NCI-H69 (cell line): ENCODE measurements around the gene EPB41L5.
"Not testable (repeated sequence)": the region's sequence is repeated elsewhere in the genome, so short reads cannot be mapped to it uniquely, and the experiment has no call there.

Source experiments
- DNase-seq: peaks from one replicate; lab custom pipeline; 2025; lab: John Stamatoyannopoulos, UW

EPB41L5 gene

DNA sequence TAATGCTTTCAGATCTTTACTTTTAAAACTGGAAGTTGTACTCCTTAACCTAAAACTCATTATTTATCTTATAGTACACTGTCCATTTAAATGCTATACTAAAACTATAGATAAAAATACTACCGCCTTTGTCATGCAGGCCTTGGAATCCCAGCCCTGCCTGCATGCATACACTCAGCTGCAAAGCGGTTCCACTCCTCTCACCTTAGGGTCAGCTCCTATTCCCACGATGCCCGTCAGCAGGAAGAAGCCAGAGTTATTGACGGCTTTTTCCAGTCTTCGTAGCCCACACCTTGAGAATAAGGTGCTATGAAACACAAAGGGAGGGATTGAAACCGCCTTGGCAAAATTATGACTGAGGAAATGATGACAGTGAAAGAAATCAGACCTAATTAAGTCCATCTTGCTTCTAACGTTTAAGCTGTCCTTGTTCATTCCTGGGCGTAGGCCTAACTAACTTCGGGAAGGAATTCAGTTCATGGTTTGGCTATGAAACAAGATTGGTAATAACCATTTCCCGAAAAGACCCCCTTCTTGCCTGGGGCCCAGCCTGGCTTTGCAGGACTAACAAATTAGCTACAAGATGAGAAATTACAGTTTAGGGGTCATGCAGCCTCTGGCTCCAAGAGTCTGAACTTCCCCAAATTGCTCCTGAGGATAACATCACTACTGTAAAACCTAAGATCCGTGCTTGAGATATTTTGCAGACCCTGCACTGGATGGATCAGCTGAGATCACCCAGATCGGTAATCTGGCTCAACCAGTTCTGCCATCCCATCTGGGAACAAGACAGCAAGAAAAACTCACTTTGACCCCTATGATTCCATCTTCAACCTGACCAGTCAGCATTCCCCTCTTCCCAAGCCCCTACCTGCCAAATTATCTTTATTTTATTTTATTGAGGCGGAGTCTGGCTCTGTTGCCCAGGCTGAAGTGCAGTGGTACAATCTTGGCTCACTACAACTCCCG is 17.1 kb downstream of the EPB41L5 start:
- no peak for DNase-seq

DNA sequence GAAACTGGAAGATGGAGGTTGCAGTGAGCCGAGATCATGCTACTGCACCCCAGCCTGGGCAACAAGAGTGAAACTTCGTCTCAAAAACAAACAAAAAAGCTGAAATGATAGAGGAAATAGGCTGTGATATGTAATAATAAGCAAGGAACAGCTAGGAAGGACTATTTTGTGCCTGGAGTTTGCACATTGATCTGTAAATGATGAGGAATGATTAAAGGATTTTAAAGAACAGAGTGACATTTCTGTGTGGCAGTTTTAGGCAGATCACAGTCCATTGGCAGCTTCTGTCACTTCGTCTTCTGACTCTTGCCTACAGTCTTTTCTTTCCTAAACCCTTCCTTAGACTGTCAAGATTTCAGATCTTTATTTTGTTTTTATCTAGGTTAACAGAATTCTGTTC is 19.4 kb downstream of the EPB41L5 start:
- DNase-seq, result no peak

DNA sequence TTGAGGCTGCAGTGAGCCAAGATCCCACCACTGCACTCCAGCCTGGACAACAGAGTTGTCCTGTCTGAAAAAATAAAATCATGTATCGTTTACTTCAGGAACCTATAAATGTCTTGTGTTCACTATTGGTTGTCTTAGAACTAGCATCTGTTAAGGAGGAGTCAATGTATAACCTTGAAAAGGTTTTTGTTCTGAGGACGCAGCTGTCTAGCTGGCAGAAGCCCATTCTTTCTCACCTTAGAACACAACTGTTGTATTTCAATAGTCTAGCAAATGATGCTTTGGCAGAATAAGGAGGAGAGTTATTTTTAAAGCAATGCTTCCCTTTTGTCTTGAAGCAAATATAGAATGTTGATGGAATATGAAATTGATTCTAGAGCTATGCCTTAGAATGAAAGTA is 21.1 kb downstream of the EPB41L5 start:
- DNase-seq, result peak; percentile 4

DNA sequence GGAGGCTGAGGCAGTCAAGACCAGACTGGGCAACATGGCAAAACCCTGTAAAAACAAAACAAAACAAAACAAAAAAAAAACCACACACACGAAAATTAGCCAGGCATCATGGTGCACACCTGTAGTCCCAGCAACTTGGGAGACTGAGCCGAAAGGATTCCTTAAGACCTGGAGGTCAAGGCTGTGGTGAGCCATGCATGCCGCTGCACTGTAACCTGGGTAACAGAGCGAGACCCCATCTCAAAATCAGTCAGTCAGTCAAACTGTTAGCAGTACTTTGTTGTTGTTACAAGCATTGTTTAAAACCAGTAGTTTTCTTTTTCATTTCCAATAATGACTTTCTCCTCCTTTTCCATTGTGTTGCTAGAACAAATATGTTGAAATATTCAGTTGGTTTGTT is 21.7 kb downstream of the EPB41L5 start:
- no peak for DNase-seq

GRCh38 chr2:120036145-120036544 is 23.3 kb downstream of the EPB41L5 start:
- peak; percentile 41 for DNase-seq

DNA sequence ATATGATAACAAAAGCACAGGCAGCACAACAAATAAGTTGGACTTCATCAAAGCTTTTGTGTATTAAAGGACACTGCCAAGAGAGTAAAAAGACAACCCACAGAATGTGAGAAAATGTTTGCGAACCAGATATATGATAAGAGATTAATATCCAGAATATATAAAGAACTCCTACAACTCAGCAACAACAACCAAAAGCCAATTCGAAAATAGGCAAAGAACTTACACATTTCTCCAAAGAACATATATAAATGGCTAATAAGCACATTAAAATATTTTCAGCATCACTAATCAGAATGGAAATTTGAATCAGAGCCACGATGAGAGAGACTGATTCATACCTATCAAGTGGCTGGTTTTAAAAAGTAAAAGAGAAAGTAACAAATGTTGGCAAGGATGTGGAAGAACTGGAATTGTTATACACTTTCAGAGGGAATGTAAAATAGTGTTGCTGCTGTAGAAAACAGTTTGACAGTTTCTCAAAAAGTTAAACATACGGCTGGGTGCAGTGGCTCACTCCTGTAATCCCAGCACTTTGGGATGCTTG is 25.2 kb downstream of the EPB41L5 start:
- DNase-seq, result no peak

DNA sequence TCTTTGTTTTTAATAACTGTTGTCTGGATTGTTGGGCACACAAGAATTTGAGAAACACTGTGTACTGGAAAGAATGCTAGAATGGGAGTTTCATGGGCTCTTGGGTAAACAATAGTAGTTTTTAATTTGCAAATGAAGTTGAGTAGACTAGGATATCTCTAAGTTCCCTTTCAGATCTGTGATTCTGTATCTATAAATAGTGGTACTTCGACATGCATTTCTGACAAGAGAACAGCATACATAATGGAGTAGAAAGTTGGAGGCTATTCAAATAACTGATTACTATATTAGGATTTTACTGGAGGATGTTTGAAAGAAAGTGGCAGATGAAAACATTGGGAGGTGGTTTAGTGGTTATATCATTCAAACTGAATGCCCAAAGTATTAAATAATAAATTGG is 29.5 kb downstream of the EPB41L5 start:
- no peak for DNase-seq

- DNase-seq, result no peak
Observed at GRCh38 chr2:120044336-120044735, 31.5 kb downstream of the EPB41L5 start.

- DNase-seq, result not testable (repeated sequence)
Observed at GRCh38 chr2:120045775-120046174, 32.9 kb downstream of the EPB41L5 start.

DNA sequence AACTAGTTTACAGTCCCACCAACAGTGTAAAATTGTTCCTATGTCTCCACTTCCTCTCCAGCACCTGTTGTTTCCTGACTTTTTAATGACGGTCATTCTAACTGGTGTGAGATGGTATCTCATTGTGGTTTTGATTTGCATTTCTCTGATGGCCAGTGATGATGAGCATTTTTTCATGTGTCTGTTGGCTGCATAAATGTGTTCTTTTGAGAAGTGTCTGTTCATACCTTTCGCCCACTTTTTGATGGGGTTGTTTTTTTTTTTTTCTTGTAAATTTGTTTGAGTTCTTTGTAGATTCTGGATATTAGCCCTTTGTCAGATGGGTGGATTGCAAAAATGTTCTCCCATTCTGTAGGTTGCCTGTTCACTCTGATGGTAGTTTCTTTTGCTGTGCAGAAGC is 33.4 kb downstream of the EPB41L5 start:
- not testable (repeated sequence) for DNase-seq

DNA sequence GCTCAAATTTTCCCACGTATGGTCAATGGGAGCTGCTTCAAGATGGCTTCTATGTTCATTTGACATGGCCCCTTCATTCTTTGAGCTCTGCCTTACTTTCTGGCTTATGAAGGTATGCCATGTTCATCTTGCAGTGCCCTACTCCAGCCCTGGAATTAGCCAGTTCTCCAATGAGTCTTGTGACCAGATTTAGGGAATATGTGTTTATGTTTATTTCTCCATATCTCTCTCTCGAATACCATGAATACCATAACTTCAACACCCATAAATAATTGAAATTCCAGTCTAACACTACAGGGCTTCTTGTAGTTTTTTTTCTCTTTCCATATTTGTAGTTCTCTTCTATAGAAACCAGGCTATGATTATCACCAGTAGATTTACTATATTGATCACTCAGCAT is 39.7 kb downstream of the EPB41L5 start:
- no peak for DNase-seq

DNA sequence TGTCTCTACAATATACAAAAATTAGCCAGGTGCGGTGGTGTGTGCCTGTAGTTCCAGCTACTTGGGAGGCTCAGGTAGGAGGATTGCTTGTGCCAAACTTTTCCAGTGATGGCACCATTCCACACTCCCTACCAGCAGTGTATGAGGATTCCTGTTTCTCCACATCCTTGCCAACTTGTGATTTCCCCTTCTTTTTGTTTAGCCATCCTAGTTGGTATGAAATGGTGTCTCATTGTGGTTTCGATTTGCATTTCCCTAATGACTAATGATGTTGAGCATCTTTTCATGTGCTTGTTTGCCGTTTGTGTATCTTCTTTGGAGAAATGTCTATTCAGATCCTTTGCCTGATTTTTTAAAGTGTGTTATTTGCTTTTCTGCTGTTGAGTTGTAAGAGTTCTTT is 41.0 kb downstream of the EPB41L5 start:
- no peak for DNase-seq

- no peak for DNase-seq
Observed at GRCh38 chr2:120059483-120059882, 46.6 kb downstream of the EPB41L5 start.

DNA sequence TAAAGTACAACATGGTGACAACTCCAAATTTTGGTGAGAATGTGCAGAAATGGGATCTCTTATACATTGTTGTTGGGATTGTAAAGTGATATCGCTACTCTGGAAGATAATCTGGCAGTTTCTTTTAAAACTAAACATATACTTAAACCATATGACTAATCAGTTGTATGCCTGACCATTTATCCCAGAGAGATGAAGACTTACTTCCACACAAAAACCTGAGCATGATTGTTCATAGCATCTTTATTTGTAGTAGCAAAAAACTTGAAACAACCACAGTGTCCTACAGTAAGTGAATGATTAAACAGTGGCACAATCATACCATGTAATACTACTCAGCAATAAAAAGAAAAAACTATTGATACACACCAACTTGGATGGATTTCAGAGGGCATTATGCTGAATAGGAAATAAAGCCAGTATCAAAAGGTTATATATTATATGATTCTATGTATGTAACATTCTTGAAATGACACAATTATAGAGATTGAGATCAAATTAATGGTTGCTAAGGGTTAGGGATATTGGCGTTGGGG is 47.3 kb downstream of the EPB41L5 start:
- DNase-seq, result no peak

DNA sequence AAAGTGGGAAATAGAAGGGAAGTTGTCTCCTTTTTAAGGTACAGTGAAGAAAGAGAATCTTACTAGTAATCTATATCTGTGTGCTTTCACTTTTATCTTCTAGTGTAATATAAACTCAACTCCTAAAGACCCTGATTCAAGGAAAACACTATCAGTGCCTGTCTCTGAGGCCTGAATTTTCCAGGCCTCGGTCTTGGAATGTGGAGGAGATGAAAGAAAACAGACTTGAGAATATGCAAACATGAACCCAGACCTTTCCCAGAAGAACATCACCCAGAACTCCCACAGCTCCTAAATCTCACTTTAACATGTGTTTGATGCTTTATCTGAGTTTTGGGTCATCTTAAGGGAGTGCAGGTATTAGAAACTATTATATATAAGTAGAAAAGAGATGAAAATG is 51.8 kb downstream of the EPB41L5 start:
- DNase-seq, result no peak

DNA sequence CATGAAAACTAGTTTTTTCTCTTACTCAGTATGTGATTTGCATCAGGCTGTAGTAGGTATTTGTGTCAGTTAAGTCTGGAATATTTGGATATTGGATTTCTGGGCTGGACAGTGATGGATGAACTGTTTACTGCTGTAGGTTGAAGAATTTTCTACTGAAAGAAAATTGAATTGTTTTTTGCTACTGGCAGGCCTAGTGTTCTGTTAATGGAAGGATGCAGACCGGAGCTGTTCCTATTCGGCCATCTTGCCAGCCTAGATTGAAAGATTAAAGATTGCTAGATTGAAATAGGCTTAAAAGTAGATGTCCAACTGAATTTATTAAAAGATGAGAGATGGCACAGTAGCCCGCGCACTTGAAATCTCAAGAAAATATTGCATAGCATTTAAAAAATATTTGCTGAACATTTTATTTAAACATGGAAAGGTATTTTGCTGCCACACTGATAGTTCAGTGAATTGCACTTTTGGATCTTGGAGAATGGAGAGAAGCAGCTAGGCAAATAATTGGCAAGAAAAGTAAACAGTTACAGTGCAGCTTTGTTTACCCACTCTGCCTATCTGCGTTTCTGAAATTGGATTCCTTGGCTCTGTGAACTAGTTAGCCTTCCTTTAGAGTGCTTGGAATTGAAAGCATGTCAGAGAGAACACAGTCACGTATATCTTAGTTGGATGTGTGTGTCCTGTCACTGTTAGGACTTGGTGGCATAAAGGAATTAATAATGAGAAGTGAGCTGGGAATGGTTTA is 54.1 kb downstream of the EPB41L5 start:
- DNase-seq, result peak; percentile 62

DNA sequence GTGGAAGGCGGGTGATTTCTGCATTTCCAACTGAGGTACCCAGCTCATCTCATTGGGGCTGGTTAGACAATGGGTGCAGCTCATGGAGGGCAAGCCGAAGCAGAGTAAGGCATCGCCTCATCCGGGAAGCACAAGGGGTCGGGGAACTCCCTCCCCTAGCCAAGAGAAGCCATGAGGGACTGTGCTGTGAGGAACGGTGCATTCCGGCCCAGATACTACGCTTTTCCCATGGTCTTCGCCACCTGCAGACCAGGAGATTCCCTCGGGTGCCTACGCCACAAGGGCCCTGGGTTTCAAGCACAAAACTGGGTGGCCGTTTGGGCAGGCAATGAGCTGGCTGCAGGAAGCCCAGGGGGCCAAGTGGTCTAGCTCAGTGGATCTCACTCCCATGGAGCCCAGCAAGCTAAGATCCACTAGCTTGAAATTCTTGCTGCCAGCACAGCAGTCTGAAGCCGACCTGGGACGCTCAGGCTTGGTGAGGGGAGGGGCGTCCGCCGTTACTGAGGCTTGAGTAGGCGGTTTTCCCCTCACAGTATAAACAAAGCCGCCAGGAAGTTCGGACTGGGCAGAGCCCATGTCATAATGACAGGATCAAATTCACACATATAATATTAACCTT is 55.3 kb downstream of the EPB41L5 start:
- DNase-seq, result peak; percentile 53

GRCh38 chr2:120075545-120075944 is 62.7 kb downstream of the EPB41L5 start:
- DNase-seq, result no peak

- no peak for DNase-seq
Observed at GRCh38 chr2:120077896-120078295, 65.0 kb downstream of the EPB41L5 start.

DNA sequence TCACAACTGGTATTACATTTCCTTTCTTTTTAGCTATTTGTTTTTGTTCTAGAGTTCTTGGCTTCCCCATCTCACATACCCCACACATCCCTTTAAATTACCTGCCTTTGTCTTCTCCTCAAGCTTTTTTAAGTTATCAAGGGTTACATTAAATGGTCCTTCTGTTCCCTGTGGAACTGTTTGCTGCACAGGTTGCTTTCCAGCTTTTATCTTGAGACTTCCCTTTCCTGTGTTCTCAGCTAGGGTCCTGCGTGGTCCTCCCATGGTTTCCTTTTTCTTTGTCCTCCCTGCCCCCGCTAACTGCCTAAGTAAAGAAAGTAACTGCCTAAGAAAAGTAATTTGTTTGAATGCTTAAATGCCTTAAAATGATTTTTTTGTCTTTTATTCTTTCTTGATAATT is 66.8 kb downstream of the EPB41L5 start:
- no peak for DNase-seq

DNA sequence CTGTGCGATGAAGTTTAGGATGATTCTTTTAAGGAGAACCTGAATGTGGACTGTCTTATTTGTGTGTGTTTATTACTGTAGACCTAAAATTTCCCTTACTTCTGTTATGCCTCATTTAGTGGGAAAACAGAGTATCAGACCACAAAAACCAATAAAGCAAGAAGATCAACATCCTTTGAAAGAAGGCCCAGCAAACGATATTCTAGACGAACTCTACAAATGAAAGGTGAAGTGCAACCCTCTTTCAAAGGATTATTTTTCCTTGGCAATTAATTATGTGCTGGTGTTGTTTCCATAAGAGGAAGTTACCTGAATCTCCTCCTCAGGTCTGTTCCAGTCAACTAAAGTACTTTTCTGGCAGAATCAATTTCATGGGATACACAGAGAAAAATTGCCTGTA is 78.6 kb downstream of the EPB41L5 start:
- no peak for DNase-seq

- no peak for DNase-seq
Observed at GRCh38 chr2:120094795-120095194, 81.9 kb downstream of the EPB41L5 start.
